Mesothelial cell of epicardium (in vitro differentiated cells): ENCODE results near the gene FGF13. TPM values are rescaled to one million over a fixed set of nuclear protein-coding genes. Genes with fewer than 3 reads are reported as not detected.
A peak's percentile ranks its signal among the peaks of the same experiment; 100 is the strongest.

Experiments used
- DNase-seq, 2 experiments: peaks; one replicate each; pipeline ENCODE4 v3.0.0; 2021; ENCODE audit warnings: low spot score in 2 of 2; ENCODE audit not compliant: unreplicated experiment in 2 of 2
- H3K27ac Mint-ChIP-seq: 2 replicates; pipeline ENCODE4 v1.8.0; 2021; ENCODE audit warnings: mixed read lengths
- H3K27me3 Mint-ChIP-seq: 2 replicates; pipeline ENCODE4 v1.8.0; 2021; ENCODE audit warnings: low read depth, mixed read lengths
- H3K36me3 Mint-ChIP-seq: 2 replicates; pipeline ENCODE4 v1.8.0; 2021; ENCODE audit warnings: mixed read lengths
- H3K4me1 Mint-ChIP-seq: 2 replicates; pipeline ENCODE4 v1.8.0; 2021; ENCODE audit warnings: mixed read lengths
- H3K4me3 Mint-ChIP-seq: 2 replicates; pipeline ENCODE4 v1.8.0; 2021; ENCODE audit warnings: mild to moderate bottlenecking, moderate library complexity, mixed read lengths
- H3K9me3 Mint-ChIP-seq: 2 replicates; pipeline ENCODE4 v1.8.0; 2021; ENCODE audit warnings: mixed read lengths
- total RNA-seq: library from RNA; stranded (reverse); gene quantifications from 3 replicates; pipeline ENCODE4 v1.2.1, GENCODE V29; 2021
- TF ChIP-seq, protein P1 (sequence below): fragments of 200-600 bp; sonication (generic); IDR thresholded peaks from one replicate; pipeline ENCODE4 v1.5.0; 2021; ENCODE audit warnings: antibody characterized with exemption; ENCODE audit not compliant: unreplicated experiment

Gene FGF13
- 0.72 to 1.4 TPM (median 1.1 TPM) in 3 replicates for total RNA-seq

DNA sequence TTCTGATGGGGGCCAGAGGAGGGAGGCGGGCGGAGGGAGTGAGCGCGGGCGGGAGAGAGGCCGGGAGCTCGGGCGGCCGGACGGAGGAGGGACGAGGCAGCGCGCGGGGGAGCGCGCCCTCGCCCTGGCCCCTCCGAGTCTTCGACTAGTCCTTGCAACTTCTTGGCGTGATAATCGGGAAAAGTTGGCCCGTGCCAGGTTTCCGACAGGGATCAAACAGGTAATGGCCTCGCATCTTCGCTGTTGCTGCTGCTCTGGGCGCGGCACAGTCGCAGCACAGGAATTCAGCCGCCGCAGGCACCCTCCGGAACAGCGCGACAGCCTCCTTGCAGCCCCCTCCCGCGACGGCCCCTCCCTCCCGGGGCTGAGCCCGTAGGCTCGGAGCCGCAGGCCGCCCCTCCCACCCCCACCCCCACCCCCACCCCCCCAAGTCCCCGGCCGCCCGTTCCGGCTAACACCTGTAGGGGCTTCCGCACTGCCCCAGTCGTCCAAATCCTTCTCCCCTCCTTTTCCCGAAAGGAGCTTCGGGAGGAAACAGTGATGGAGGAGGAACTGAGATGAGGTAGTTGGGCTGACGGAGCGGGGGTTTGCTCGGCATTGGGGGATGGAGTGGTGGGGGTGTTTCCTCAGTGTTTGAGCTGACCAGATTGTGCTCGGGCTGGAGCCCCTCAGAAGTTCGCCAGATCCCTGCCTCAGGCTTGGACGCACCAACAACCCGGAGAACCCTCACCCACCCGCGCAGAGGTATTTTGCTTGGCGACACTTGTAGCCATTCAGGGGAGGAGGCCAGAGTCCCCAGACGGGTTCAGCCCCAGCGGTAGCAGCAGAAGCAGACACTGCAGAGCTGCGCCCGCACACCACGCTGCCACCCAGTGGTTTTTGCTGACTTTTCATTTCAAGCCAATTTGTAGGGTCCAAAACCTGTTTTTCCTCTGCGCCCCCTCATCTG lies at the start of gene FGF13:
TSS of gene FGF13 (minus strand) at position 319 of the 949 bp plus-strand sequence. CDS start 714 bp downstream, outside the sequence.
- no peak within 1 kb of the TSS for H3K27ac Mint-ChIP-seq
- H3K36me3 Mint-ChIP-seq = no peaks in the 10 kb centered on the region
- H3K9me3 Mint-ChIP-seq = peaks cover 3% of the 10 kb centered on the region
- H3K27me3 Mint-ChIP-seq = peaks cover 77% of the 10 kb centered on the region
- peak within 1 kb of the TSS; percentile 69 for H3K4me3 Mint-ChIP-seq
- peaks cover 8% of the 10 kb centered on the region for H3K4me1 Mint-ChIP-seq
- DNase-seq = peak; percentile 22 to 47
- TF ChIP-seq, protein P1, sequence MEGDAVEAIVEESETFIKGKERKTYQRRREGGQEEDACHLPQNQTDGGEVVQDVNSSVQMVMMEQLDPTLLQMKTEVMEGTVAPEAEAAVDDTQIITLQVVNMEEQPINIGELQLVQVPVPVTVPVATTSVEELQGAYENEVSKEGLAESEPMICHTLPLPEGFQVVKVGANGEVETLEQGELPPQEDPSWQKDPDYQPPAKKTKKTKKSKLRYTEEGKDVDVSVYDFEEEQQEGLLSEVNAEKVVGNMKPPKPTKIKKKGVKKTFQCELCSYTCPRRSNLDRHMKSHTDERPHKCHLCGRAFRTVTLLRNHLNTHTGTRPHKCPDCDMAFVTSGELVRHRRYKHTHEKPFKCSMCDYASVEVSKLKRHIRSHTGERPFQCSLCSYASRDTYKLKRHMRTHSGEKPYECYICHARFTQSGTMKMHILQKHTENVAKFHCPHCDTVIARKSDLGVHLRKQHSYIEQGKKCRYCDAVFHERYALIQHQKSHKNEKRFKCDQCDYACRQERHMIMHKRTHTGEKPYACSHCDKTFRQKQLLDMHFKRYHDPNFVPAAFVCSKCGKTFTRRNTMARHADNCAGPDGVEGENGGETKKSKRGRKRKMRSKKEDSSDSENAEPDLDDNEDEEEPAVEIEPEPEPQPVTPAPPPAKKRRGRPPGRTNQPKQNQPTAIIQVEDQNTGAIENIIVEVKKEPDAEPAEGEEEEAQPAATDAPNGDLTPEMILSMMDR = no peak

GRCh38 chrX:138759217-138759943 lies 47.9 kb upstream of the FGF13 start:
- H3K27ac Mint-ChIP-seq = no peak overlapping the region
- no peak overlapping the region for H3K4me3 Mint-ChIP-seq
- no peak for DNase-seq
- TF ChIP-seq, protein P1 = no peak
- peaks cover 2% of the 10 kb centered on the region for H3K27me3 Mint-ChIP-seq
- no peaks in the 10 kb centered on the region for H3K4me1 Mint-ChIP-seq
- H3K9me3 Mint-ChIP-seq = peaks cover 4% of the 10 kb centered on the region
- H3K36me3 Mint-ChIP-seq = no peaks in the 10 kb centered on the region

GRCh38 chrX:138756234-138756633 lies 44.7 kb upstream of the FGF13 start:
- TF ChIP-seq, protein P1 = no peak
- Mint-ChIP-seq H3K27ac (no peak overlapping the region), H3K4me1 (no peaks in the 10 kb centered on the region), H3K27me3 (no peaks in the 10 kb centered on the region), H3K36me3 (no peaks in the 10 kb centered on the region), H3K4me3 (no peak overlapping the region), H3K9me3 (no peaks in the 10 kb centered on the region)
- peak in 1 of 2 experiments; percentile 42 for DNase-seq

DNA sequence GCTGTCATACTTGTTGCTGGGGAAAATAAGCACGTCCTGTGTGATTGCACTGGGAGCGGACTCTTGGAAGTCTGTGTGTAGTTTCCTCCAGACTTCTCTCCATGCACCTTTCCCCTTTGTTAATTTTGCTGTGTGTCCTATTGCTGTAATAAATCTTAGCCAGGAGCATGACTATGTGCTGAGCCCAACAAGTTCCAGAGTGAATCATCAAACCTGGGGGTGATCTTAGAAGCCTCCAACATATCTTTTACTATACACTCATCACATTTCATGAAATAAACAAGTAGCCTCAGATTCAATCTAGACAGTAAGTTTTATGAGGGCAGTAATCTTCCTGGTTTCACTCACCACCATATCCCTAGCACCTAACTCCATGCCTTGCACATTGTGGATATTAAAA lies 43.3 kb upstream of the FGF13 start:
- H3K27me3 Mint-ChIP-seq = no peaks in the 10 kb centered on the region
- H3K9me3 Mint-ChIP-seq = no peaks in the 10 kb centered on the region
- H3K4me1 Mint-ChIP-seq = no peaks in the 10 kb centered on the region
- no peak for DNase-seq
- TF ChIP-seq, protein P1 = no peak
- no peak overlapping the region for H3K27ac Mint-ChIP-seq
- H3K4me3 Mint-ChIP-seq = no peak overlapping the region
- no peaks in the 10 kb centered on the region for H3K36me3 Mint-ChIP-seq

GRCh38 chrX:138748480-138748879 lies 37.0 kb upstream of the FGF13 start:
- DNase-seq = no peak
- no peak overlapping the region for H3K4me3 Mint-ChIP-seq
- no peaks in the 10 kb centered on the region for H3K27me3 Mint-ChIP-seq
- no peaks in the 10 kb centered on the region for H3K4me1 Mint-ChIP-seq
- no peaks in the 10 kb centered on the region for H3K9me3 Mint-ChIP-seq
- no peaks in the 10 kb centered on the region for H3K36me3 Mint-ChIP-seq
- no peak overlapping the region for H3K27ac Mint-ChIP-seq
- TF ChIP-seq, protein P1 = peak; percentile 70
